MM.1S (cell line): ENCODE measurements around the gene HDAC10.

Experiments
- DNase-seq: peaks from one replicate; pipeline ENCODE4 v3.0.0-alpha.2; 2015
- H2AFZ ChIP-seq: fragments of 300-600 bp; sonication (generic); 2 replicates; pipeline ENCODE4 v1.6.0; 2016; ENCODE audit warnings: antibody characterized with exemption, low read length
- H3F3A ChIP-seq: fragments of 300-600 bp; sonication (generic); 2 replicates; pipeline ENCODE4 v1.6.1; 2016; ENCODE audit warnings: mild to moderate bottlenecking, antibody characterized with exemption, low read length, moderate library complexity, mixed read lengths; ENCODE audit not compliant: insufficient read depth
- H3K27ac ChIP-seq: fragments of 300-600 bp; sonication (generic); 2 replicates; pipeline ENCODE4 v1.5.1; 2016; ENCODE audit warnings: mild to moderate bottlenecking, low read length
- H3K27me3 ChIP-seq: fragments of 300-600 bp; sonication (generic); replicated peaks from 2 replicates; pipeline ENCODE4 v1.6.0; 2016; ENCODE audit warnings: low read length; ENCODE audit not compliant: insufficient read depth
- H3K36me3 ChIP-seq: fragments of 300-600 bp; sonication (generic); replicated peaks from 2 replicates; pipeline ENCODE4 v1.6.1; 2016; ENCODE audit warnings: mild to moderate bottlenecking, low read length, mixed read lengths; ENCODE audit not compliant: insufficient read depth
- H3K4me1 ChIP-seq: fragments of 300-600 bp; sonication (generic); 2 replicates; pipeline ENCODE4 v1.6.1; 2016; ENCODE audit warnings: low read length, mixed read lengths
- H3K4me2 ChIP-seq: fragments of 300-600 bp; sonication (generic); 2 replicates; pipeline ENCODE4 v1.6.0; 2016; ENCODE audit warnings: low read depth, low read length
- H3K4me3 ChIP-seq: fragments of 300-600 bp; sonication (generic); 2 replicates; pipeline ENCODE4 v1.5.1; 2016; ENCODE audit warnings: low read length, mixed read lengths
- H3K79me2 ChIP-seq: fragments of 300-600 bp; sonication (generic); 2 replicates; pipeline ENCODE4 v1.6.1; 2016; ENCODE audit warnings: mixed run types, low read length, mixed read lengths
- H3K9ac ChIP-seq: fragments of 300-600 bp; sonication (generic); 2 replicates; pipeline ENCODE4 v1.6.1; 2016; ENCODE audit warnings: low read length, mixed read lengths
- H3K9me2 ChIP-seq: fragments of 300-600 bp; sonication (generic); replicated peaks from 2 replicates; pipeline ENCODE4 v1.6.1; 2016; ENCODE audit warnings: mild to moderate bottlenecking, low read length, mixed read lengths; ENCODE audit not compliant: insufficient read depth
- H3K9me3 ChIP-seq: fragments of 300-600 bp; sonication (generic); replicated peaks from 2 replicates; pipeline ENCODE4 v1.6.1; 2016; ENCODE audit warnings: mild to moderate bottlenecking, low read length, mixed read lengths; ENCODE audit not compliant: insufficient read depth
- H4K20me1 ChIP-seq: fragments of 300-600 bp; sonication (generic); 2 replicates; pipeline ENCODE4 v1.6.1; 2016; ENCODE audit warnings: mild to moderate bottlenecking, low read length, moderate library complexity, mixed read lengths; ENCODE audit not compliant: insufficient read depth
- CTCF ChIP-seq: fragments of 300-600 bp; sonication (generic); IDR thresholded peaks from 2 replicates; pipeline ENCODE4 v1.5.1; 2016; ENCODE audit warnings: antibody characterized with exemption, low read length, mixed read lengths
- EZH2 ChIP-seq: fragments of 300-600 bp; sonication (generic); optimal IDR thresholded peaks from 2 replicates; pipeline ENCODE3; 2017; ENCODE audit warnings: low read depth, mild to moderate bottlenecking, antibody characterized with exemption, low read length, mixed read lengths
- EZH2phosphoT487 ChIP-seq: fragments of 300-600 bp; sonication (generic); IDR thresholded peaks from 2 replicates; pipeline ENCODE4 v1.6.1; 2018; ENCODE audit warnings: antibody characterized with exemption, low read length

Gene HDAC10

GRCh38 chr22:50299785-50300619 lies 48.9 kb upstream of the HDAC10 start:
- no peak overlapping the region for H3K27ac ChIP-seq

GRCh38 chr22:50298937-50299784 lies 48.1 kb upstream of the HDAC10 start:
- no peaks in the 10 kb centered on the region for H3K27me3 ChIP-seq
- no peak overlapping the region for H3K4me3 ChIP-seq
- no peaks in the 10 kb centered on the region for H3K4me1 ChIP-seq
- H2AFZ ChIP-seq, result no peak overlapping the region
- H3K9ac ChIP-seq, result no peak overlapping the region
- H3F3A ChIP-seq, result no peaks in the 10 kb centered on the region
- H4K20me1 ChIP-seq, result no peaks in the 10 kb centered on the region
- H3K36me3 ChIP-seq, result no peaks in the 10 kb centered on the region
- no peak for TF ChIP-seq EZH2phosphoT487
- no peak for TF ChIP-seq EZH2
- no peak for TF ChIP-seq CTCF
- H3K4me2 ChIP-seq, result no peak overlapping the region
- H3K27ac ChIP-seq, result no peak overlapping the region
- DNase-seq, result no peak
- H3K79me2 ChIP-seq, result peaks cover 17% of the 10 kb centered on the region
- H3K9me2 ChIP-seq, result no peaks in the 10 kb centered on the region
- no peaks in the 10 kb centered on the region for H3K9me3 ChIP-seq

More at GRCh38 chr22:50299785-50300619, 48.9 kb upstream of the HDAC10 start:
- no peak overlapping the region for H3K9ac ChIP-seq
- H3K4me2 ChIP-seq, result no peak overlapping the region
- no peaks in the 10 kb centered on the region for H3K36me3 ChIP-seq
- H3K4me1 ChIP-seq, result no peaks in the 10 kb centered on the region
- TF ChIP-seq EZH2phosphoT487 (no peak), EZH2 (no peak), CTCF (no peak)
- H3K9me2 ChIP-seq, result no peaks in the 10 kb centered on the region
- H2AFZ ChIP-seq, result no peak overlapping the region
- H4K20me1 ChIP-seq, result no peaks in the 10 kb centered on the region
- H3K4me3 ChIP-seq, result no peak overlapping the region
- no peak for DNase-seq
- no peaks in the 10 kb centered on the region for H3K9me3 ChIP-seq
- H3K27me3 ChIP-seq, result no peaks in the 10 kb centered on the region
- no peaks in the 10 kb centered on the region for H3F3A ChIP-seq
- H3K79me2 ChIP-seq, result peaks cover 22% of the 10 kb centered on the region

GRCh38 chr22:50298266-50298637 lies 47.2 kb upstream of the HDAC10 start:
- Histone ChIP-seq H3K4me3 (no peak overlapping the region), H3K9me3 (no peaks in the 10 kb centered on the region), H3K27ac (no peak overlapping the region), H3K36me3 (no peaks in the 10 kb centered on the region), H3K79me2 (peaks cover 14% of the 10 kb centered on the region; the same call in 1 of the 2 replicates), H3K4me1 (no peaks in the 10 kb centered on the region), H3F3A (no peaks in the 10 kb centered on the region), H4K20me1 (no peaks in the 10 kb centered on the region), H3K9me2 (no peaks in the 10 kb centered on the region), H3K9ac (no peak overlapping the region), H3K4me2 (no peak overlapping the region), H2AFZ (no peak overlapping the region), H3K27me3 (no peaks in the 10 kb centered on the region)
- no peak for TF ChIP-seq EZH2phosphoT487
- no peak for TF ChIP-seq CTCF
- no peak for TF ChIP-seq EZH2
- no peak for DNase-seq
